GM12864 (cell line): ENCODE measurements around the gene HIP1R.

Experiments used
- DNase-seq: peaks from one replicate; pipeline ENCODE4 v3.0.0-alpha.2; 2011; ENCODE audit warnings: low read depth
- H3K4me3 ChIP-seq: 2 replicates; pipeline ENCODE4 v1.5.1; 2011; ENCODE audit warnings: mild to moderate bottlenecking, low read depth, low read length, control low read depth
- CTCF ChIP-seq: IDR thresholded peaks from 2 replicates; pipeline ENCODE4 v1.5.1; 2011; ENCODE audit warnings: low read depth, mild to moderate bottlenecking, moderate library complexity, low read length, control low read depth, inconsistent platforms; ENCODE audit errors: missing control alignments

The HIP1R gene

GRCh38 chr12:122839907-122840554, 4.8 kb downstream of the HIP1R start:
- DNase-seq = no peak

GRCh38 chr12:122840580-122841513, 5.6 kb downstream of the HIP1R start:
- DNase-seq = no peak
- H3K4me3 ChIP-seq = no peak overlapping the region
- TF ChIP-seq CTCF = no peak

More at GRCh38 chr12:122839907-122840554, 4.8 kb downstream of the HIP1R start:
- H3K4me3 ChIP-seq = no peak overlapping the region
- no peak for TF ChIP-seq CTCF

GRCh38 chr12:122841544-122842321, 6.5 kb downstream of the HIP1R start:
- no peak overlapping the region for H3K4me3 ChIP-seq
- TF ChIP-seq CTCF = no peak
- DNase-seq = no peak

DNA sequence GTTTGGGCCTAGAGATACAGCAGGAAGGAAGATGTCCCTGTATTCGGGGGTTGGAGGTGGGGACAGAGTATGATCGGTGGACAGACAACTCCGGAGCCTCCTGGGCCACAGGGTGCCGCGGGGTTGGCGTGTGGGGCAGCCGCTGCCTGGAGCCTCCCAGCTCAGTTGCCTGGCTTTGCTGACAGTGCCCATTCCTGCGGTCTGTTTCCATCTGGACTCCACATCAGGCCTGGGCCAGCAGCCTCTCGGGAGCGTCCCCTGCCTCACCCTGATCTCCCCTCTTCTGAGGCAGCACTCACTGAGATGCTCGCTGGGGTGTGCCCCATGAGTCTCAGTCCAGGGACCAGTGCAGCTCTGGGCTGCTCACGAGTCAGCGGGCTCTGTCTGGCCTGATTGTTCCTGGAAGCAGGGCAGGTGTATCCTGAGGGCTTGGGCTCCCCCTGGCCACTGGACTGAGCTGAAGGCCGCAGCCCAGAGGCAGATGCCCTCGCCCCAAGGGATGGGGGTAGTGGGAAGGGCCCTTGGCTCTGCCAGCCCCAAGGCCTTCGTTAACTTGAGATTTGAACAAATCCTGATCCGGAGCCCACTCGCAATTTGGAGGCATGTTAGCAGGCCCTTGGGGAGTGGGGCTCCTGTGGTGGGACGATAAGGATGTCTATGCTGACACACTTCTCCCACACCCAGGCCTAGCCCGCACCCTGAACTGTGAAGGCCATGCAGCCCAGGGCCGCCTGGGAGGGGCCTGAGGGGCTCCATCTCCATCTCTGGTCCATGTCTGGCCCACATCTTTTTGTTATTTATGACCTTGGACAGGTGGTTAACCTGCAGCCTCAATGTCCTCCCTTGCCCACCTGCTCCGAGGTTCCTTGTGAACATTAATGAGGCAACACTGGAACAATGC, 7.5 kb downstream of the HIP1R start:
- DNase-seq = no peak
- no peak overlapping the region for H3K4me3 ChIP-seq
- no peak for TF ChIP-seq CTCF

GRCh38 chr12:122843455-122843854, 8.2 kb downstream of the HIP1R start:
- TF ChIP-seq CTCF = no peak
- H3K4me3 ChIP-seq = no peak overlapping the region
- no peak for DNase-seq

DNA sequence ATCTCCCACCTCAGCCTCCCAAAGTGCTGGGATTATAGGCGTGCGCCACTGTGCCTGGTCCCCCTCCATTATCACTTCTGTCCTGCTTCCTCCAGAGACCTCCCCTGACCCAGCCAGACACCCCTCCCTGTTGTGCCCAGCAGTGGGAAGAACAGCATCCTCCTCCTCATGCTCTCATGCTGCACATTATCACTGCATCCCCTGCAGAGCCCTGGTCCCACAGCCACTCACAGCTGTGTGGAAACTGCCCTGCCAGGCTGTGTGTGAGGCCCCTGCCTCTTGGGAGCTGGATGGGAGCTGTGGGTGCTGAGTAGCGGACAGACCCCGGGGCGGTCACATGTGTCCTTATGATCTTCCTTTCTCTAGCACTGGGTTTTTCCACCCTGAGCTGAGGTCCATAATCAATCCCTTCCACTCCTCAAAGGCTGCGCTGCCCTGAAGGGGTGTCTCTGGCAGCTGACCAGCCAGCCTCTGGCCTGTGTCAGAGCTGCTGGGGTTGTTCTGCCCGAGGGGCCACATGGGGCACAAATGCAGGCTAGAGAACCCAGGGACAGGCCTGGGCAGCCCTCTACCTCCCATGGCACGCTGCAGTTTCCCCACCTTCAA, 9.2 kb downstream of the HIP1R start:
- no peak for TF ChIP-seq CTCF
- no peak overlapping the region for H3K4me3 ChIP-seq
- no peak for DNase-seq
